Umbilical cord (tissue), 2 donors: ENCODE data around the gene RASSF3. TPM values are rescaled to one million over a fixed set of nuclear protein-coding genes. Genes with fewer than 3 reads are reported as not detected.
"Not testable (repeated sequence)": the region's sequence is repeated elsewhere in the genome, so short reads cannot be mapped to it uniquely, and the experiment has no call there.

ENCODE experiments used
- DNase-seq: peaks from one replicate; pipeline ENCODE4 v3.0.0-alpha.2; 2015; ENCODE audit warnings: low spot score
- total RNA-seq: library from RNA; depleted of rRNA; stranded (reverse); fragments of >200 nt; gene quantifications from one replicate; pipeline ENCODE4 v1.2.3, GENCODE V29; 2014; ENCODE audit warnings: low replicate concordance; ENCODE audit not compliant: insufficient read depth

RASSF3 gene
- total RNA-seq, 1 donor from 2014 or later = 127 TPM

GRCh38 chr12:64633011-64633939 lies 23.0 kb downstream of the RASSF3 start:
- DNase-seq = no peak

GRCh38 chr12:64633940-64634337 lies 23.6 kb downstream of the RASSF3 start:
- DNase-seq = no peak

- DNase-seq = no peak
Observed at GRCh38 chr12:64634508-64635092, 24.3 kb downstream of the RASSF3 start.

GRCh38 chr12:64635356-64635998 lies 25.2 kb downstream of the RASSF3 start:
- no peak for DNase-seq

GRCh38 chr12:64636856-64637255 lies 26.6 kb downstream of the RASSF3 start:
- no peak for DNase-seq

- no peak for DNase-seq
Observed at GRCh38 chr12:64639466-64639865, 29.2 kb downstream of the RASSF3 start.

- no peak for DNase-seq
Observed at GRCh38 chr12:64646318-64646717, 36.0 kb downstream of the RASSF3 start.

- DNase-seq = no peak
Observed at GRCh38 chr12:64649487-64649886, 39.2 kb downstream of the RASSF3 start.

- DNase-seq = peak; percentile 83
Observed at GRCh38 chr12:64650762-64651161, 40.5 kb downstream of the RASSF3 start.

GRCh38 chr12:64652346-64652745 lies 42.1 kb downstream of the RASSF3 start:
- DNase-seq = no peak

GRCh38 chr12:64653123-64653522 lies 42.8 kb downstream of the RASSF3 start:
- DNase-seq = no peak

- not testable (repeated sequence) for DNase-seq
Observed at GRCh38 chr12:64653907-64654306, 43.6 kb downstream of the RASSF3 start.

- no peak for DNase-seq
Observed at GRCh38 chr12:64655141-64655540, 44.8 kb downstream of the RASSF3 start.

- DNase-seq = no peak
Observed at GRCh38 chr12:64656429-64656828, 46.1 kb downstream of the RASSF3 start.

- no peak for DNase-seq
Observed at GRCh38 chr12:64658892-64659481, 48.7 kb downstream of the RASSF3 start.

- no peak for DNase-seq
Observed at GRCh38 chr12:64660237-64661018, 50.1 kb downstream of the RASSF3 start.

GRCh38 chr12:64663015-64663414 lies 52.7 kb downstream of the RASSF3 start:
- no peak for DNase-seq

- DNase-seq = peak; percentile 43
Observed at GRCh38 chr12:64665514-64665913, 55.2 kb downstream of the RASSF3 start.

- peak; percentile 34 for DNase-seq
Observed at GRCh38 chr12:64666054-64666914, 56.0 kb downstream of the RASSF3 start.

GRCh38 chr12:64667793-64668192 lies 57.5 kb downstream of the RASSF3 start:
- DNase-seq = no peak
